Amniotic epithelial cell (primary cell): ENCODE data around the gene LOXL3.

Source experiments
- DNase-seq: peaks from one replicate; pipeline ENCODE4 v3.0.0-alpha.2; 2010; ENCODE audit warnings: low read depth

LOXL3 gene

GRCh38 chr2:74553892-74554819 lies at the start of gene LOXL3, which contains the start of gene DOK1:
Gene LOXL3, minus strand, starts transcription at chr2:74553942. Its CDS starts 1,308 bp downstream, at chr2:74552634.
Gene DOK1, plus strand, starts transcription at chr2:74554720. Its CDS starts 35 bp downstream, at chr2:74554755.
- DNase-seq: peak; percentile 91

DNA sequence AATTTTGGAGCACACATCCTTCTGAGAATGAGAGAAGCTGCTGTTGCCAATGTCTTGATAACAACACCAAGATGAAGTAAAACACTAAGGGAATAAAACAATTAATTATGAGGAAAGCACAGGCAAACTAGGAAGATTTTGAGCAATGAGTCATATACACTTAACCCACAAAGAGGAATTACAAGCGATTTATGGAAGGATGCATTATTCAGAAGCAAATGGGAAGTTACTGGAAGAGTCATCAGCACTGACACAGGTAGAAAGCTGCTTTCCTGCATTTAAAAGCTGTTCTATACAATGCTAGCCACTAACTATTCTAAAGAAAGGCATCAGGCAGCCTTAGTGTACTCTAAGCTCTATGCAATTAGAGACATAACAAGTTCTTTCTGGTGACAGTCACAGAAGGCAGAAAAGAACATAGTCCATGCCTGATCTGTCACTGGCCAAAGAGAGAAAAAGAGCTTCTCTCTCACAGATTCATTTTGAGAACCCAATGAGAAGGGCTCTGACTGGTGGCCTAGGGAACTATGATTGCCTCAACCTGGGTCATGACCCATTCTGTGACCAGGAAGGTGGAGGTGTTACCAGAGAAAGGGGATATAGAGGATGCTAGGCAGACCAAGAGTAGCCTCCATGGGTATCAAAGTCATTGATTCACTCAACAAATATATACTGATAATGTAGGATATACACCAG lies 49.0 kb upstream of the LOXL3 start:
- DNase-seq: peak; percentile 88

DNA sequence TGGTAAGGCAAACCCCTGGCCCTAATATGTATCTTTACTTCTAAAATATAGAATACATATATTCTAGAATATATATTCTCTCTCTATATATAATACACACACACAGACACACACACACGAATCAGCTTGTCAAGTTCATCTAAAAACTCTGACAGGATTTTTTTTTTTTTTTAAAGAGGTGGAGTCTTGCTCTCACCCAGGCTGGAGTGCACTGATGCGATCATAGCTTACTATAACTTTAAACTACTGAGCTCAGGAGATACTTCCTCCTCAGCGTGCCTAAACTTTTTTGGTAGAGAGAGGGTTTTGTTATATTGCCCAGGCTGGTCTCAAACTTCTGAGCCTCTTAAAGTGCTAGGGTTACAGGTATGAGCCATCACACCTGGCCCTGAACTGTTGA lies 45.9 kb upstream of the LOXL3 start:
- no peak for DNase-seq

DNA sequence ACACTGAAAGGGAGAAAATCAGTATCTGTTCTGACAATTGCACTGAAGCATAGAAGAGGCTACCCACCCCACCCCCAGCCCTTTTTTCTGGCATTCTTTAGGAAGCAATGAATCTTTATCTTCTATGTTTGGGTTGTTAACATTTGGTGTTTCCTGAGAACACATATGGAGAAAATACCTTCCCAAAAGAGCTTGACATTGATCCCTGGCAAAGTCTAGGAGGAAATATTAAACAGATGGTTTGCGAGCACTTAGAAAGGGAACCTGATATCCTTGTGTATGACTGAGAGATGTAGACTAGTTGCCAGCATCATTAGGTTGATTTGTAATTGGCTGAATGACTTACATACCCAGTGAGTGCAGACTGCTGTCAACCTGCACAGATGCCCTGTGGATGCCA lies 43.7 kb upstream of the LOXL3 start:
- no peak for DNase-seq

- DNase-seq: no peak
These were observed 42.8 kb upstream of the LOXL3 start for GRCh38 chr2:74596584-74596983.

- no peak for DNase-seq
These were observed 40.4 kb upstream of the LOXL3 start for GRCh38 chr2:74593826-74594772.

DNA sequence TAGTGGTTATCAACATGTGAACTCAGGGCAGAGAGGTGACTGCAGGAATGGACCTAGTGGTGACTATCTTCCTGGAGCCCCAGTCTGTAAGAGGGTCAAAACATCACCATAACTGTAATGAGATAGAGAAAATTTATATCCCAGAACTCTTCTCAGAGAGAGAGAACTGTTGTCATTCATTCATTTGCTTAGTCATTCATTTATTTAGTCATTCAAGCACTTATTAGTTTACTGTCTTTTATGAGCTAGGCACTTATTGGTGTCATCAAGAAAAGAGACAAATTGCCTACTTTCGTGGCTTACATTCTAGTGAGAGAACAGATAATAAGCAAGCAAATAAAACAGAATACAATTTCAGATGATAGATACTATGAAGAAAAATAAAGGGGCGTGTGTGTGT lies 34.9 kb upstream of the LOXL3 start:
- DNase-seq: no peak

- peak; percentile 66 for DNase-seq
These were observed 34.0 kb upstream of the LOXL3 start for GRCh38 chr2:74587664-74588277.

DNA sequence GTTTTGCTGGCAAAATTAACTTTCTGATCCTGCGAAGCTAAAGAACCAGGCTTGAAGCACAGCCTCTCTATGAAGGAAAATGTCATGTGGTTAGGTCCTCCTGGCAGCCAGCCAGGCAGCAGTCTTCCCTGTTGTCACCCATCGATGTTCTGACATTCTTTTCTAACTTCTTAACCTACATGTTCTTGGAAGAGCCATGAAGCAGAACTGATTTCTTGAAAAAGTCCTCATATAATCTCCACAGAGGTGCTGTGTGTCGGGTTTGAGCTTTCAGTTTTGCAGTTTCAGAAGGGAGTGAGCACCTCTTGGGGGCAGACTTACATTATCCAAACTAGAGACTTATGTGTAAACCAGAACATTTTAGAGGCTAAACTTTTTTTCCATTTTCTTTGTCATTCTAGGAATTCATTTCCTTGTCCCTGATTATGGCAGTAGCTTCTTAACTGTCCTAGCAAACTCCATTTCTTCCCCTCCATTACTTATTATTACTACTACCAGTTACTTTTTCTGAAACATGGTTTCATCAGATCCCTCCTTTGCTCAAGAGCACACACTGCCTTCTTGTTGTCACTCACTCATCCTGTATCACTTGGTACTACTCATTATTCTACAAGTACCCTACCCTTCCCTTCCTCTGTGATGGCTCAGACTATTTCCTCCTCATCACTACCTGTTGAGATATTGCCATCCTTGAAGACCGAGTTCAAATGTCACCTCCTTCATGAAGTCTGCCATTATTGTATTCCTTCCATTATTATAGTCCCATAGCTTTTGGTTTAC lies 31.9 kb upstream of the LOXL3 start:
- DNase-seq: no peak

DNA sequence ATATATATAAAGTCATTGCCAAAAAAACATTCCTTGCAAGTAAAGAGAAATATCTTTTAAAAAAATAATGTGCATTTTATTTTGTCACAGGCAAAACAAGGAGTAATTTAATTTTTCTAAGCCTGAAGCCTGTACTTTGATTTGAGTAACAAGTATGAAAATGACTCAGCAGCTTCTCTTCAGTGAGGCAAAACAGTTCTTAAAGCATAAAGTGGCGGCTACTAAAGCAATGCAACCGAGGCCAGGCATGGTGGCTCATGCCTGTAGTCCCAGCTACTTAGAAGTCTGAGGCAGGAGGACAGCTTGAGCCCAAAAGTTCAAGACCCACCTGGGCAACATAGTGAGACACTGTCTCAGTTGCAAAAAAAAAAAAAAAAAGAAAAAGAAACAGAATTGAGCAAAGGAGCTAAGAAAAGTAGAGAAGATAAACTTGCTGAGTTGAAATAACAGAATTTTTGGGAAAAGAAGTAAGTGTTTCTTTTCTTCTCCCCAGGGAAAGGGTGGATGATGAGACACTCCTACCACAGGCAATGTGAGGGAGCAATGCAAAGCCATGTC lies 30.4 kb upstream of the LOXL3 start:
- peak; percentile 46 for DNase-seq

- peak; percentile 37 for DNase-seq
These were observed 29.8 kb upstream of the LOXL3 start for GRCh38 chr2:74583504-74583903.

GRCh38 chr2:74582184-74582583 lies 28.4 kb upstream of the LOXL3 start:
- DNase-seq: no peak

DNA sequence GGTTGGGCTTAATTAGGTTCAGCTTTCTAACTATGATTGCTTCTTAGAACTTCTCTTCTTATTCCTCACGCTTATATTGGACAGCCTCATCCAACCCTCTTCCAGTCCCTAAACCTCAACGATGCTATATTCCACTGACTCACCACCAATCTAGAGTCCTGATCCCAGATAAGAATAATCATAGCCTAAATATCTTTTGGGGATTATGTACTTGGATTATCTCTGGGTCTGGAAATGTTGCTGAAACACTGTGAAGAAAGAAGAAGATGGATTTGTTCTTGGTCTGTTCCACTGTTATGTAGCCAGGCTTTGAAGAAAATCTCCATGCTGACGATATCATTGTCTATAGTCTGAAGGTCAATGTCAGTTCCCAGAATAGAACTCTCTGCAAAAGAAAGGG lies 27.7 kb upstream of the LOXL3 start:
- DNase-seq: peak; percentile 81

DNA sequence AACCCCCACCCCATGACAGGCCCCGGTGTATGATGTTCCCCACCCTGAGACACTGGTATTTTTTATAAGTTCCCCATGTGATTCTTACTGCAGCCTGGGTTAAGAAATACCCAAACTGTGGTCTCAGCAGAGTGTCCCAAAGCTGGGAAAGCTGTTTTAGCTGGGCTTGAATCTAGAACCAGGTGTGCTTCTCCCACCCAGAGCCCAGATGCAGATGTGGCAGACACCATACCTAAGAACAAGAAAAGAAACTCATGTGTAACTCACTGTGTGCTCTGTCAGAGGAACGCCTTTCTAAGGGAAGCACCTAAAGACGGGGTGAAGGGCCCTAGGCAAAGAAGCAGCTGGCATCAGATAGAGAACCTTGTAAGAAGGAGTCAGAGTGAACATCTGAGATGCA lies 24.7 kb upstream of the LOXL3 start:
- DNase-seq: no peak

DNA sequence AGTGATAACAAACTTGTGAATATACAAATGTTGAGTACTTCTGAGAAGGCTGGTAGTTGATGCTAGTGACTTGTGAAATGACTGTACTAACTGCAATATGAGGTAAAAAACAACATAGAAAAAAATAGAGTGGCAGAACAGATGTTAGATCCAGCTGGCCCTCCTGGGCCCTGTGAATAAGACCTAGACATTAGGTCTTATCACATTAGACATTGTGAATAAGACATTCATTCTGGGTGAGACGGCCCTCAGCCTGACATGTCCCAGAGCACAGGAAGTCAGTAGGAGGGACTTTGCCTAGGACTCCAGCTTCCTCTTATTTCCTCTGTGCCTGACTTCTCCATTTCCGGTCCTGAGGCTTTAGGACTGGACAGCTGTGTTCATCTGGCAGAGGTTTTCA lies 23.7 kb upstream of the LOXL3 start:
- DNase-seq: peak; percentile 58

- peak; percentile 73 for DNase-seq
These were observed 23.1 kb upstream of the LOXL3 start for GRCh38 chr2:74576863-74577229.

DNA sequence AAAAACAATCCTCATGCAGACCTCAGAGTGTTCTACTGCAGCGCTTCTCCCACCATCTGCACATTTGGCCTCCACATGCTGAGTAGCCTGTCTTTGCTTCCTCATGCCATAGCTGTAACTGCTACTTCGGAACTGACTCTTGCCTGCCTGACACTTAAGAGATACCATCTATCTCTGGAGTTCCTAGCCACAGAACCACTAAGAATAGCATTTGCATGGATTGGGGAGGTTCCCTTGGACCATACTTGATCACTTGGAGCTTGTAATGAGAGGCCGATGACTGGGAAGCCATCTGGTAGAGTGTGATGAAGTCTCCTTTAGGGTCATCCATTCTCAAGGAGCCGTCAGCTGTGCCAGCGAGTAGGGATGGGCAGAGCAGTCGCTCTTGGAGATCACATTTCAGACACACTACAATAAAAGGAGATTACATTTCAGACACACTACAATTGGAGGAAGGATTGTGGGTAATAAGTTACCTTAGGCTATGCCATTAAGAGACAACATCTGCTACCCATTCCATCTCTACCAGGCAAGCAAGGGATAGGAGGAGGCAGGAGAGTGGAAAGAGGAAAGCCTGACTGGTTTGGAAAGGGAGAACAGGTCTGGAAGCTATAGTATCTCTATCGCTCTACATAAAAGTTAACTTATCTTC lies 22.6 kb upstream of the LOXL3 start:
- DNase-seq: no peak

DNA sequence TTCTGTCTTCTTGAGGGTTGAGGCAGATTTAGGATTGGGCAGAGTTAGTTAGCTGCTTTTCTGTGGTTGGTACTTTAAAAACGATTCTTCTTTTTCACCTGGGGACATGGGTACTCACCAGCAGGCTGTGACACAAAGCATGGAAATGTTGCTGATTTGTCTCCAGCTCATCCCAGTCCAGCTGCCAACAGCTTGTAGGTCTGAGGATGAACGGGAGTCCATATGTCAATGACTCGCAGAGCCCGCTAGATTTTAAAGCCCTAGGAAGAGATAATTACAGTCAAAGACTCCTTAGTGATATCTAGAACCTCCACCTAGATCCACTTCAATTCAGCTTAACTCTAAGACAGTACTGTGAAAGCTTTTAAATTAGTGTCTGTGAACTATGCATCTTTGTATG lies 21.6 kb upstream of the LOXL3 start:
- DNase-seq: no peak

DNA sequence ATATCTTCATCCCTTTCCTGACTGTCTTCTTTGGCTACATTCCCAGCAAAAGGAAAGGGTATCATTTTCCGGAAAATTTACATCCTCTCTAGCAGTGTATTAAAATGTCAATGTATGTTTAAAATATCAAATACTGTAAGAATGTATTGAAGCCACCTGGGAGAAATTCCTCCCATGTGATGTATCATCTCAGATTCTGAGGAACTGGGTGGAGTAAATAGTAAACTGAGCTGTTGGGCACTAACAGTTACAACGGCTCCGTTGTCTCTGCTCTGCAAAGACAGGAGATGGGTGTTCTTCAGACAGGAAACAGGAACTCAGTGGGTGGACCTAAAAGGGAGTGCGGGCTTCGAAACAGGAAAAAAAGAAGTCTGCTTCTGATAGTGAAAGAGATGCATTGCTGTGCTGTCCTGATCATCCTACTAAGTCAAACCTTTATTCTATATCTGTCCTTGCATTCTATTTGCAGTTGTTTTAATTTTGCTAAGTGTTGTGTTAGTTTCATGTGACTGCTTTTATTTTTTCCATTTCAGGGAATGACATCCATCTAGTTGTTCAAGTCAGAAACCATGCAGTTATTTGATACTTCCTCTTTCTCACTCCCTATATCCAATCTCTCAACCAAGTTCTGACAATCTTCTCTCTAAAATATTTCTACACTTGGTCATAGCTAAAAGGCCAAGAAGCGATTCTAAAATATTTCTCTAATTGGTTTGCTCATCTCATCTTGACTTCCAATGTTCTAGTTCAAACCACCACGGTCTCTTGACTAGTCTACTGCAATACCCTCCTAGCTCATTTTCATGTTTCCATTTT lies 20.2 kb upstream of the LOXL3 start:
- DNase-seq: no peak
